Activated CD4-positive, alpha-beta T cell treated with anti-CD3 and anti-CD28 coated beads, Interleukin-2, amount 50 U/mL, for 1 hour (primary cell): ENCODE measurements around the gene SEC16B.

ENCODE experiments used
- DNase-seq: peaks from one replicate; pipeline ENCODE4 v3.0.0-alpha.2; 2020

Gene SEC16B

DNA sequence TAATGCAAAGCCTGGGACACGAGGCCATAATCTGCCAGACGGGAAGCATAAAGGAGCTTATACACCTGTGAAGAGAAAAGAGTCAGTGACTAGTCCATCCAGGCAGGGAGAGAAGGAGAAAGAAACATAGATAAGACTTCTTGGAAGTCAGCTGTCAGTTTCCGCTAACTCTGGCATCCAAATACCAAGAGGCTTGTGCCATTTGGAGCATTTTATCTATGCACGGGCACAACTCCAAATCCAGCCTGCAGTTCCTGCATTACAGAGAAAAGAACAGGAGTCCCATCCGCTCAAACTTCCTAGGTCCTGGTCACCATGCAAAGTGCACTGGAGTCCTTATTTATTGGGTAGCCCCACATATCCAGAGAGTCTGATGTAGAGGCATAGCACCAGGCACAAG is 27.9 kb downstream of the SEC16B start:
- DNase-seq = no peak

DNA sequence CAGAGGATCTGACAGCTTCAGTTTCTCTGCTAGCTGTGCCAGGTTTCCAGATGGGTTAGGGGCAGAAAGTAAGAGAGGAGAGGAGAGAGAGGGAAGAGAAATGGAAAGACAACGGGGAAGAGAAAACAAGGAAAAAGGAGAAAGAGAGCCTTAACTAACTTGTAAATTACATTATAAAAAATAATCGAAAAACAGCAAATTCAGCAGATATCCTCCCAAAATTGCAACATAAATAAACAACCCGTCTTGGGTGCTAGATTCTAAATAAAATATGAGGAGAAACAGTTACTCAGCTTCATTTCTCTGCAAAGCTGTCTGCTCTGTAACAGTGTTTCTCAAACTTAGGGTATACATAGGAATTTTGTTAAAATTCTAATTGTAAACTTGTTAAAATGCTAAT is 29.2 kb downstream of the SEC16B start:
- no peak for DNase-seq

DNA sequence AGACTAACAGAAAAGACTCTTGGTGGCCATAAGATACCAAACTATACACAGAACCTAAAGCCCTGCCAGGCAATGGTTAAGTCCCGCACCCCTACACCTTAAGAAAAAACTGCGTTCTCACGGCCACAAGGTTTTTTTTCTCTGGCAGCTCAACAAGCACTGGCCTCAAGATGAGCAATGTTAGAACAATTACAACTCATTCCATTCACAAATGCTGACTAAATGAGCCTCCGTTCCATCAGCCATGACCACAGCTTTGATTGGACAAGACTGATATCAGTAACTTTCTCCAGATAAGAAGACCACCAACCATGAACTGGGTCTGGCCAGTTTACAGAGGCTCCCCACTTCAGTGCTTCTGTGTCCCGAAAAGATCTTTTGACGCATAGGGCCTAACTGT is 31.9 kb downstream of the SEC16B start:
- DNase-seq = no peak

DNA sequence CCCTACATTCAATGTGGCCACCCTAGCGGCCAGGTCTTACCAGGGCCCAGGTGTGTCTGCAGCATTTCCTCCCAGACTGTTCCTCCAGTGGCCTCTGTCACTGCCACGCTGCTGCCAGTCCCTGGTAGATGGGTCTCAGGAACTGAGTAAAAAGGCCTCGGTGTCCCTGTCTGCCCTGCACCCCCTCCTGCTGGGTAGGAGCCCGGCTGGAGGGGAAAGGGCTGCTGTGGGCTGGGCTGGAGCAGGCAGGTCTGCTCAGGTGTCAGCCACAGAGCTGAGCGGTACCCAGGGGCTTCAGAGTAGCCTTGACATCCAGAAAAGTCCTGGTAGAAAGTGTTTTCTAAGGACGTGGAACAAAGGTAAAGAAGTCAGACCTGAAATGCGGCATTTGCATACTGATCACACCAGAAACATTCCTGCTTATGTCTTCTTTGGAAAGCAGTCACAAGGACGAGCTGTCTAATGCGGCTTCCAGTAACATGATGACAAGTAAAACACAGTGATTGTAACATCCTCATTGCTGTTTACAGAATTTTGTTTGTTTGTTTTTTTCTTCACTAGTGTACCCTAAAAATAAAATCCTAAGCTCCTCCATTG is 32.6 kb downstream of the SEC16B start:
- DNase-seq = no peak

DNA sequence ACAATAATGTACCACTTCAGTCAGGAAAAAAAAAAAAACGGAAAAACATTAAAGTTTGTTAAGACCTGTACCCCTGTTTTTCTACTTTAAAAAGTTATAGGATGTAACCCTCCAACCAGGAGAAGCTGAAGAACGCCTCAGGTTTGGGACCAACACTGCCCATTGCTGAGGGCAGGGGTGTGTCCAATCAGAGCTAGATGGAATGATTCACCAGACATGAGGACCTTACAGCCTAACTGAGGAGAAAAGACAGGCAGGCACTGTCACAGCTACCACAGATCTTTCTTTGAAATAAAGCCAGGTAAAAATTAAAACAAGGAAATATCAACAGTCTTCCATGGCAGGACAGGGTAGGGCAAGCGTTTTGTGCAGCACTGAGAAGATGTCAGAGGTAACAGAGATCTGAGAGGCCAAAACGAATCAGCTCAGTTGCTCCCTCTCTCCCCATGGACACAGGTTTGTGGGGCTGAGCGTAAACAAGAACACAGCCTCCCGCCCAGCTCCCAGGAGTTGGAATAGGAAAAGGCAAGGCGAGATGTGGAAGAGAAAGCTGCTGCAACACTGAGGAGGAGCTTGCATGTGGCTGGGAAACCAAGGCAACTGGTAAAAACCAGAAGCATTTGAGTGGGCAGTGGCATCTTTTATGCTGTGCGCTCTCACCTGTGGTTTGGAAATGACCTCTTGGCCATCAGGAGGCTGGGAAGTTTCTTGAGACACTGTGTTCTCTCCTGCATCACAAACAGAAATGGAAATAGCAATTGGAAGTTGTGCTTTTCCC is 34.0 kb downstream of the SEC16B start:
- DNase-seq = no peak

DNA sequence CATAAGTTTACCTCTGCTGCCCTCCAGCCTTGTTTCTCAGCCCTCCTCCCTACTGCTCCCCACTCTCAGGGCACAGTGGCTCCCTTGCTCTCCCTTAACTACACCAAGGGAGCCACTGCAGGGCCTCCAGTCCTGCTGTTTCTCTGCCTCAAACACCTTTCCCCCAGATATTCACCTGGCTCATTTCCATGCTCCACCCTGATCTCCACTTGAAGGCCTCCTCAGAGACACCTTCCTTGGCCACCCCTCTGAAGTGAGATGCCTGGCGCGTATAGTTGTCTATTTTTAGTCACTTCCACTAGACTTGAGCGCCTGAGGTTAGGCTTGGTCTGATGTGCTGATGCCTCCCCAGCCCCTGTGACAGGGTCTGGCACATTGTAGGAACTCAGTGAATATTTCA is 34.9 kb downstream of the SEC16B start:
- no peak for DNase-seq

DNA sequence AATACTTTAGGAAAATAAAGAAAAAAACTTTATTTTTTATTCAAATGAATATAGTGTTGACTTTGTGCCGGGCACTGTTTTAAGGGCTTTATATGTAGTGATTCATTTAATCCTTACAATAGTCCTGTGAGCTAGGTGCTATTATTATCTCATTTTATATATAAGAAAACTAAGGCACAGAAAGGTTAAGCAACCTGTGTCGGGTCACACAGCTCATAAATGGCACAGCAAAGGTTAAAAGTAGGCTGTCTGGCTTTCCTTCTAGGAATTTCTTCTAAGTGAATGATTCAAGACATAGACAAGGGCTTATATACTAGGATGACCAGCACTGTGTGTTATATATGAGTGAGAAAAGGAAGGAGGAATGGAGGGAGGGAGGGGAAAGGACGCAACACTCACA is 35.4 kb downstream of the SEC16B start:
- no peak for DNase-seq

DNA sequence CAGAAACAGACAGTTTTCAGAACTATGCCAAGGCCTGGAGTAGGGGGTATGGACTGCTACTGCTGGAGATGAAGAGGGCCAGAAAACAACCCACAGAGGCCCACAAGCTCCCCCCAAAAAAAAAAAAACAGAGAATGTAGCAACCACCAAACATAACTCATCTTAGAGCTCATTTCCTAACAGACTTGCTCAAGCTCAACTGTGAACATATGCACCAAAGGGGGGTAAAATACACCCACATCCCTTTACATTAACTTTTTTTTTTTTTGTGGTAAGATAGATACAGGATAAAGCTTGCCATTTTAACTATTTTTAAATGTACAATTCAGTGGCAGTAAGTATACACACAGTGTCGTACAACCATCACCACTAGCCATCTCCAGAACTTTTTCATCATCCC is 36.0 kb downstream of the SEC16B start:
- DNase-seq = no peak

DNA sequence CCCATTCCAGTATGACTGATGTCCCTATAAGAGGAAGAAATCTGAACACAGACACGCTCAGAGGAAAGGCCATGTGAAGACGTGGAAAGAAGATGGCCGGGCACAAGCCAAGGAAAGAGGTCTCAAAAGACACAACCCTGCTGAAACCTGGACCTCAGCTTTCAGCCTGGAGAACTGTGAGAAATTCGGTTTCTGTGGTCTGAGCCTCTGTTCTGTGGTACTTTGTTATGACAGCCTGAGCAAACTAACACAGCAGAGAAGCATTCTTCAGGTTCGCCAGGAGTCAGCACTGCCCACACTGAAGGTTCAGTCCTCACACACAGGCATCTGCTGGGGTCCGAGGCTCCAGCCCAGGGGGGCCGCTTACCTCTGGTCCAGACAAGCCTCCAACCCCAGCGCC is 37.7 kb downstream of the SEC16B start:
- DNase-seq = no peak

DNA sequence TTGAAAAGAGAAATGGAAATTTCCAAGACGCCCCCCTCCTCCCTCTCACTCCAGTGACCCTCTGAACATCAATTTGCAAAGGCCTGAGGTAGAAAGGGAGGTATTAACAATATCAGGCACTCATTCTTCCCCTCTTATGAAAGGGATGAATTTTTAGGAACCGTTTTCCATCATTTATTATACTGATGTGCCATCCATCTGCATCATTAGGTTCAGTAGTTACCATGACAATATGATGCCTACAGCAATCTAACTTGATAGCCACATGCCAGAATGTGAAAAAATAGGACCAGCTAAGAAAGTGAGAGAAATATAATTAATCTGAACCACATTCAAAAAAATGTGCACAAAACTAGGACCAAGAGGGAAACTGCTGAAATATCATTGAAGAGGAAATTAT is 40.9 kb downstream of the SEC16B start:
- no peak for DNase-seq

DNA sequence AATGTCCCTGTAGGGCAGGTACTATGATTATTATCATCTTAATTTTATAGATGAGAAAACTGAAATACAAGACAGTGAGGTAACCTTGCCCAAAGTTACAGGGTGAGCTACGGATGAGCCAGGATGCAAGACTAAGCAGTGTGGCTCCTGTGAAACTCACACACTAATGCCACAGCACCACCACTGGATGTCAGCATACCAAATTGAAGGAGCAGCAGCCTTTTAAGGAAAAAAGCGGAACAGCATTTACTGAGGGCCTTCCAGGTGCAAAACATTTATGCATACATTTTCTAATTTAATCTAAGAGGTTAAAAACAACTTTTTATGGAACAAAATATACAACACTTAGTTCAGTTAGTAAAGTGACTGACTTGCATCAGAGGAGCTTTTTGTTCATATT is 41.7 kb downstream of the SEC16B start:
- DNase-seq = no peak

DNA sequence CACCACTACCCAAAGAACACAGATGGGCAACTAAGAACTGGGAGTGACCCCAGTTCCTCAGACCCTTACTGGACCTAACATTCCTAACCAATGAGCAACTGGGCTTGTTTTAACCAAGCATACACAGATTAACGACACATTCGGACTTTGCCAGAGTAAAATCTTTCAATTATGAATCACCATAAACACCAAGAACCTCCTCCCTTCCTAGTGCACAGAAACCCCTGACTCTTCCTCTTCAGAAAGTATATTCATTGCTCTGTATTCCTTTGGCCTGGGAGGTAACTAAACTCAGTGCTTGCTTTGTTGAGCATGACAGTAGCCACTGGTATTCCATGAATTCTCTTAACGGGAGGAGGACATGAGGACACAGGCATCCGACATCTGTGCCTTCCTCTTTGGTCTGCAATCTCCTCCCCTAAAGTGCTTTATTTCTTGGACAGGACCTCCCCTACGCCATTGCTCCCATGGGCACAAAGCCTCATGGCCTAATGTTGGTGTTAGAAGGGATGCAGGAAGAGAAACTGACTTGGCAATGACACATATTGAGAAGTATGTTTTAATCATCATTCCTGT is 42.7 kb downstream of the SEC16B start:
- no peak for DNase-seq

DNA sequence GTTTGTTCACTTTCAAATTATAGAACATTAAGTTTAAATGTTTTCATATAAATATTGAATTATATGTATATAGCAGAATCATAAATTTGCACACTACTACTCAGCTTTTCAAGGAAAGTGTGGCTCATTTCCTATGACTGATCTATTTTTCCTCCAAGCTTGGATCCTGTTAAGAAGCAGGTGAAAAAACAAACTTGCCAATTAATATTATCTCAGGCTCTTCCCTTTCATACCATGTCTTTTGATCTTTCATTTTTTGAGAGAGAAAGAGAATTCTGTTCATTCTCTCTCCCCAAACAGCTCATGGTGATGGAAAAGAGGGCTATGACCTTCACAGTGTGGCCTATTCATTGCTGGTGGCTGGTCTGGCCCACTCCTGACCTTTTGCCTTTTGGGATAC is 43.7 kb downstream of the SEC16B start:
- DNase-seq = no peak

DNA sequence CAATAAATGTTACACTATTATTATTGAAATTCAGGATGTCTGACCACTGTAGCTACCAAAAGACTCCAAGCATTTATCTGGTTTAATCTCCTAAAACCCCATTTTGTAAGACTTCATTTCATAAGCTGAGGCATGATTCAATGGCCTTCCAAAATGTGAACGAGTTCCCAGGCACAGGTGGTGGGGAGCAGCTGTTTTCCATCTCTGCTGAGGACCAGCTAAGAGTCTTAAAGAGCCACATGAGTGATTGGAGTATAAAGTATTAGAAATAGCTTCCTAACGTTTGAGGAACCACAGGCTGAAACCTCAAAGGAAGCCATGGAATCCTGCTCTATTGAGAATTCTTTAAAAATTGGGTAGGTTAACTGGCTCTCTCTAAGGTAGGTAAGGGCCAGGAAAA is 44.9 kb downstream of the SEC16B start:
- no peak for DNase-seq

DNA sequence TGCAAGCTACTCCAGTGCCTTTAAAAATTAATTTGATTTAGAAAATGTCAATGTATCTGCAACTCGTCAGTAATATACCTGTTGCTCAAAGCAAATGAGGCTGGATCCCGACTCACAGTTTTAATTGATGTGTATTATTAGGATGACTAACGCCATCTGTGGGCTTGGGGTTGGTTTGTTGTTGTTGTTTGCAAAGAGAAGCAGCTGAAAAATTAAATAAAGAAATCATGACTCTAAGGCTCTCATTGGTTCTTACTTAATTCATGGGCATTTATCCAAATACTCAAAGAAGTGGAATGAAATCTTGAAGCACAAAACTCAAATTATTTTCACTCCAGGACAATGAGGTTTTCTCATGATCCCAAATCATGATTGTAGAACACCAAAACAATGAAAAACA is 46.4 kb downstream of the SEC16B start:
- DNase-seq = no peak

DNA sequence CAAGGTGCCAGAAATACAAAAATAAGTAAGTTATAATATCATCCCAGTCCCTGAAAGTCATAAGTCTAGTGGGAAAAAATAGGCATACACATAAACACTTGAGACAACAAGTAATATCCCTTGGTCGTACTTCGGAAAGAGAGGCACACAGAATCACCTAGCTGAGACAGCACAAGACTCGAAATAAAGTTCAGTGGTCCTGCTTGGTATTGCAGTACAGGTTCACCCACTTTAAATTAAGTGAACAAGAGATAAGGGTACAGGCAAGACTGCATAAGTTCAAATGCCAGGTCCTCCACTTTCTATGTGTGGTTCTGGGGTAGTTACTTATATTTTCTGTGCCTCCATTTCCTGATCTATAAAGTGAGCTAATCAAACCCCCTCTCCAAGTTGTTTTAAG is 47.6 kb downstream of the SEC16B start:
- DNase-seq = no peak

DNA sequence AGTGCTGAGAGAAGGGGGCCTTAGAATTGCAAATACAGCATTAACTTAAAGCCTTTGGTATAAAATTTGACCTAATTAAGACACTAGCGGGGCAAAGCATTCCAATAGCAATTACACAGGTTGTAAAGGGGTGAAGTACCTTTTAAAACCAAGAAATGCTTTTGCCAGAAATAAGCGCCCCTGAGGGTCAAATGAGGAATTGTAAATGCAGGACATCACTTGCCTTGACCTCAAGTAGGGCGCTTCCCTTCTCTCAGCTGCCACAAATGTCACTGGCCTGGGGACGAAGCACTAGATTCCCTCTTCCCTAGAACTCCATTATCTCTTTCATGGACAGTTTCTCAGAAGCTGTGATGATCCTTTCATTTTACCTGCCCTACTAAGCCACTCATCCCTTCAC is 48.3 kb downstream of the SEC16B start:
- DNase-seq = no peak

DNA sequence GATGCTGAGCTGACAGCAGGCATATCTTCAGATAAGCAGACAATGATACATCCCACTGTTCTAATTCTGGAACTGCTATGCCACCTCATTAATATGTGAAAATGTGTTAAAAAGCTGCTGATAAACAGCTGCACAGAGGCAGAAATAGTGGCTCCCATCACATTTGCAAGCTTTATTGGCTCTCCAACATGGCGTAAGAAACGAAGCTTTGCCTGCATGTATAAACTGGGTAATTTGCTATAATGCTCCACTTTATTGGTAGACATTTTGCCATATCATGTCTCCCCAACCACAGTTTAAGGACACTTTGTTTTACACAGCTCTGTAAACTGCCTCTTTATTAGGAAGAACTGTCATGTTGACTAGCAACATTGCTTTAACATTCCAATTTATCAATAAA is 49.8 kb downstream of the SEC16B start:
- no peak for DNase-seq

DNA sequence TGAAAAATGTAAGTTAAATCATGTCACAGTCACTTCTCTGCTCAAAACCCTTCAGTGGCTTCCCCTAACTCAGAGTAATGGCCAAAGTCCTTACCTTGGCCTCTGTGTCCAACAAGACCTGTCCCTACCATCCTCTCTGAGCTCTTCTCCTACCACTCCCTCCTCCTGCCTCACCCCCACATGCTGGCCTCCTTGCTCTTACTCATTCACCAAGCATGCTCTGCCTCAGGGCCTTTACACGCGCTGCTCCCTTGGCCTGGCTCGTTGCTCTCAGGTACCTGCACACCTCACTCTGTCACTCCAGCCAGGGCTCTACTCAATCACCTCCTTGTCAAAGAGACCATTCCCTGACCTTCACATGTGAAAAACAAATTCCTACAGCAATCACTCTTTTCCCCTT is 54.2 kb downstream of the SEC16B start:
- no peak for DNase-seq

DNA sequence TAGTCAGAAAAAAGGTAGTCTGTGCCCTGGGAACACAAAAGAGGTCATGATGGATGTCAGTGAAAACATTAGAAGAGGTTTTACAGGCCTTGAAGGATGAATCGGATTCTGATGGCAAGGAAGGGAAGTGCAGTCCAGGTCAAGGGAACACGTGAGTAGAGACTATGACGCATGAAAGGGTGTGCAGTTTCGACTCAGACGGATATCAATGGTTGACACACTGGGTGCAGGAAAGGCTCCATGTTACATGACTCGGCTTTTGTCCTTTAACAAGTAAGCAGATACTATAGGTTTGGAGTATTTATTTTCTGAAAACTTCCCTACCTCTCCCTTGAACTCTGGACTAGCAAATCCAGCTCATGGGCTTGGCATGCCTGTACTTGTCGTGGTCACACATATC is 55.3 kb downstream of the SEC16B start:
- DNase-seq = no peak

DNA sequence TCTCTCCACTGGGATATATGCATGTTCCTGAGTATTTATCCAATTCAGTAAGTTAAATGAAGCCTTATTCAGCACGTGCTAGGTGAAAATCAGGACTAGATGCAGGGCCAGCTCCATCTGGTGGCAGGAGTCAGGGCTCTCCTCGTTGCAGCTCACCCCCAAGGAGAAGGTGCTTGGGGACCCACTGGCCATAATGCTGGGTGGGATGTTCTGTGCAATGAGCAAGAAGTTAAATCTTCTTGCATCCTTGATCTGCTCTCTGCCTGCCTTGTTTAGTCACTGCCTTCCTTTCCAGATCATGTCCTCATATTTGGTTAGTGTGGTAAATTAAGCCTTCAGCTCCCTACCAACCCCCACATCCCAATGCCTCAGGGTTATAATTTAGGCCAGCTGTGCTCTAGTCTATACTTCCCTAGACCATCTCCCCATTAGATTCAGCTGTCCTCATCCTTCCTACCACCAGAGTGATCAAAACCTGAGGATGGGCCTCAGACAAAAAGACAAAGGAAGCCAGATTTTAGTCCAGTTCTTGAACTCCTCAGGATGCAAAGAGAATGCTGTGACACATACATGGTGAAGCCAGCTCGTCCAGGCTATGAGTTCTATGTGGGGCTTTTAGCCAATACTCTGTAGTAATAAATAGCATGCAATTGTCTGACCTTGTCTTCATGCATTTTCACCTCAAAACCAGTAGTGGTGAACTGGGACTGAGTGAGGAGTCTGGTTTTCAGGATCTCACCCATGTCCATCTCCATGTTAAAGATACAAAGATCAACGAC is 55.9 kb downstream of the SEC16B start:
- DNase-seq = no peak

DNA sequence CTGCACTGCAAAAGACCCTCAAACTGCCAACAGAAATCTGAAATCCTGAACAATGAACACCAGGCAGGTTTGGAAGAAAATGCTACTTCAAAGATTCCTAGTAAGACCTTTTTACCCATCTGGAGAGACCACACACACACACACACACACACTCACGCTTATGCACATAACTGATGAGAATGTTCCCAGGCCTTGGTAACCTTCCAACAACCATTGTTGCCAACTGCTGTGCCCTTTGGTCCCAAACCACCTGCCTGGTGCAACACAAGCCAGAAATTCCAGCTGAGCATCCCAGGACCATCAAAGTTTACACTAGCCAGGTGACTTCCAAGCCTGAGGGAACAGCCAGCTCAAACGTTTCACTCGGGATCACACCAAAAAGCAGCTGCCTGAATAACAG is 56.9 kb downstream of the SEC16B start:
- no peak for DNase-seq

DNA sequence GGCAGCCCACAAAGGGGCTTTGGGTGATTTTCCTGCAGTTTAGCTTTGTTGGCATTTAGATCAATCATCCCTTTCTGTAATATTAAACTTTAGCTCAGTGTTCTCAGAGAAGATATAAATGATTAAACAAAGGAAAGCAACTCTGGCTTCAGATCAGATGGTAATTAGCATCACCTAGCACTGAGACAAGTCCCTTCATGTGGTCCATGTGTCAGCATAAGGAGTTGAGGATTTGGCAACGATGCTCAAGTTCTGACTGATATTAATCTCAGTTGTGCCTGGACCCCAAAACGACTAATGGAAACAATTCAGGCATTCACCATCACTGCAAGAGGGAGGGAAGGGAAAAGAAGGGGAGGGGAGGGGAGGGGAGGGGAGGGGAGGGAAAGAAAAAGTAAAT is 60.4 kb downstream of the SEC16B start:
- no peak for DNase-seq

DNA sequence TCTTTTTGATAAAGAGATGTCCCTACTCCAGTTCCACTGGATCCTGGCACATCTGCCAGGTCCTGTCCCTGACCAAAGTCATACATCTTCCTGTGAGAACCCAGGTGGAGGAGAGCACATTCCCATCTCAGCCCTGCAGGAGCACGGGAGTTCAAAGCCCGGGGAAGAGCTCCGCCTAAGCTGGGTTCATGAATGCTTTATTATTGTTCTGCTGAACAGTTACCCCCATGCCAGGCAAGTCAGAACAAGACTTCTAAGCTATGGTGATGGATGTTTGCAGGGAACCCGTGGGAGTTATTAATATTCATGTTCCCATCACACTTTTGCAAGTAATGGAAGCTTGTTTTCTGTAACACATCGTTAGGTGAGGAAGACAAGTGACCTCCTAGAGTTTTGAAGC is 62.9 kb downstream of the SEC16B start:
- DNase-seq = no peak
